HCT116 (cell line): ENCODE measurements around the gene SLC6A13. TPM values are rescaled to one million over a fixed set of nuclear protein-coding genes. Genes with fewer than 3 reads are reported as not detected.

Experiments
- ATAC-seq: fragments of 200-7000 bp; cut with Tn5 transposase; 2 replicates; pipeline ENCODE4 v1.9.1; 2020; ENCODE audit warnings: mild to moderate bottlenecking, moderate library complexity
- BruUV-seq: library from RNA; stranded (reverse); fragments of 400-500 nt; replicated peaks from 2 replicates; lab custom pipeline; 2021; lab: Mats Ljungman, UMichigan
- CTCF ChIA-PET: fragments of 300-600 bp; sonication (Branson Sonifier 250); formaldehyde crosslinking; loops from one replicate; lab custom pipeline; 2021; ENCODE audit warnings: antibody characterized with exemption; lab: Charles Lee
- POLR2A ChIA-PET: fragments of 300-600, 350-600 bp; sonication (Branson Sonifier 250); formaldehyde crosslinking; loops from one replicate; lab custom pipeline; 2021; ENCODE audit warnings: antibody characterized with exemption; lab: Charles Lee
- RAD21 ChIA-PET, 2 experiments: fragments of 300-600 bp; sonication (Branson Sonifier 250); formaldehyde crosslinking; loops; one replicate each; lab custom pipeline; 2023; ENCODE audit warnings: low total read pairs in 2 of 2; ENCODE audit not compliant: uncharacterized antibody in 2 of 2, unreplicated experiment in 2 of 2, low non-redundant PET in 1 of 2; lab: Charles Lee
- DNase-seq: peaks from one replicate; pipeline ENCODE4 v3.0.0-alpha.2; 2010; ENCODE audit warnings: low read depth, low spot score
- H2AFZ ChIP-seq: fragments of 200-600 bp; shearing (Covaris generic), sonication (generic); 2 replicates; pipeline ENCODE4 v1.6.1; 2017; ENCODE audit warnings: low read depth, mixed run types, mixed read lengths, antibody characterized with exemption, low read length; ENCODE audit not compliant: poor library complexity, severe bottlenecking
- H3K27ac ChIP-seq: 2 replicates; pipeline ENCODE4 v1.5.1; 2012; ENCODE audit warnings: low read depth, low read length
- H3K27me3 ChIP-seq: fragments of 200-600 bp; sonication (generic); 2 replicates; pipeline ENCODE4 v1.6.1; 2016; ENCODE audit warnings: mixed run types, low read length, mixed read lengths; ENCODE audit not compliant: insufficient read depth
- H3K36me3 ChIP-seq, 2 experiments: fragments of 200-500 bp in 1 of 2; fragments of 200-600 bp in 1 of 2; sonication (Bioruptor generic) in 1 of 2; sonication (generic) in 1 of 2; 2 replicates each; pipeline versions ENCODE4 v1.5.1 to v1.6.1; 2014 to 2016; ENCODE audit warnings: low read length in 2 of 2, inconsistent platforms in 1 of 2, mixed read lengths in 1 of 2, mixed run types in 1 of 2; ENCODE audit not compliant: insufficient read depth in 2 of 2, control insufficient read depth in 1 of 2
- H3K4me1 ChIP-seq, 2 experiments: fragments of 200-600 bp in 1 of 2; sonication (generic) in 1 of 2; 2 replicates each; pipeline versions ENCODE4 v1.5.1 to v1.6.1; 2012 to 2017; ENCODE audit warnings: low read length in 2 of 2, inconsistent platforms in 1 of 2, mild to moderate bottlenecking in 1 of 2, mixed read lengths in 1 of 2, mixed run types in 1 of 2, moderate library complexity in 1 of 2; ENCODE audit not compliant: insufficient read depth in 2 of 2, control insufficient read depth in 1 of 2
- H3K4me2 ChIP-seq: fragments of 200-600 bp; sonication (generic); 2 replicates; pipeline ENCODE4 v1.6.1; 2017; ENCODE audit warnings: mixed run types, low read length, mixed read lengths
- H3K4me3 ChIP-seq, 2 experiments: fragments of 200-600 bp in 1 of 2; sonication (generic) in 1 of 2; replicated peaks in 1 of 2; 2 replicates each; pipeline ENCODE4 v1.5.1; 2011 to 2016; ENCODE audit warnings: low read length in 2 of 2, control low read depth in 1 of 2, low read depth in 1 of 2, mild to moderate bottlenecking in 1 of 2, mixed read lengths in 1 of 2, mixed run types in 1 of 2
- H3K79me2 ChIP-seq: fragments of 200-600 bp; sonication (generic); 2 replicates; pipeline ENCODE4 v1.6.1; 2017; ENCODE audit warnings: mild to moderate bottlenecking, mixed run types, low read length, moderate library complexity, mixed read lengths; ENCODE audit not compliant: insufficient read depth
- H3K9ac ChIP-seq: fragments of 200-600 bp; sonication (generic); 2 replicates; pipeline ENCODE4 v1.6.1; 2016; ENCODE audit warnings: low read length, mixed read lengths
- H3K9me2 ChIP-seq: fragments of 200-600 bp; sonication (generic), shearing (Covaris generic); 2 replicates; pipeline ENCODE4 v1.6.1; 2017; ENCODE audit warnings: mixed run types, mild to moderate bottlenecking, moderate library complexity; ENCODE audit not compliant: insufficient read depth
- H3K9me3 ChIP-seq, 2 experiments: fragments of 200-500 bp in 1 of 2; fragments of 200-600 bp in 1 of 2; sonication (Bioruptor generic) in 1 of 2; sonication (generic) in 1 of 2; 2 replicates each; pipeline ENCODE4 v1.6.1; 2014 to 2017; ENCODE audit warnings: low read length in 2 of 2, mixed read lengths in 2 of 2, inconsistent platforms in 1 of 2, low read depth in 1 of 2, mild to moderate bottlenecking in 1 of 2, mixed run types in 1 of 2, moderate library complexity in 1 of 2; ENCODE audit not compliant: control insufficient read depth in 1 of 2, insufficient read depth in 1 of 2
- H4K20me1 ChIP-seq: fragments of 200-600 bp; sonication (generic), shearing (Covaris generic); 2 replicates; pipeline ENCODE4 v1.6.1; 2017; ENCODE audit warnings: mixed run types, mild to moderate bottlenecking, moderate library complexity; ENCODE audit not compliant: insufficient read depth
- CBX3 ChIP-seq: IDR thresholded peaks from 2 replicates; pipeline ENCODE4 v1.6.1; 2012; ENCODE audit warnings: low read depth
- CEBPB ChIP-seq: IDR thresholded peaks from 2 replicates; pipeline ENCODE4 v1.6.1; 2012; ENCODE audit warnings: low read depth
- EGR1 ChIP-seq: IDR thresholded peaks from 2 replicates; pipeline ENCODE4 v1.6.1; 2012; ENCODE audit warnings: low read depth
- EZH2 ChIP-seq: fragments of 200-600 bp; sonication (generic); IDR thresholded peaks from 2 replicates; pipeline ENCODE4 v1.6.1; 2017; ENCODE audit warnings: antibody characterized with exemption, mixed run types
- FOSL1 ChIP-seq: IDR thresholded peaks from 2 replicates; pipeline ENCODE4 v1.6.1; 2012; ENCODE audit warnings: low read depth
- POLR2A ChIP-seq: IDR thresholded peaks from 2 replicates; pipeline ENCODE4 v1.7.0; 2011; ENCODE audit warnings: borderline replicate concordance; ENCODE audit not compliant: insufficient read depth, insufficient read length; ENCODE audit errors: extremely low read depth
- RAD21 ChIP-seq: IDR thresholded peaks from 2 replicates; pipeline ENCODE4 v1.6.1; 2012; ENCODE audit warnings: low read depth, mild to moderate bottlenecking
- REST ChIP-seq: IDR thresholded peaks from 2 replicates; pipeline ENCODE4 v1.6.1; 2012; ENCODE audit warnings: low read depth
- SP1 ChIP-seq: IDR thresholded peaks from 2 replicates; pipeline ENCODE4 v1.6.1; 2012; ENCODE audit warnings: low read depth
- ZFX ChIP-seq: fragments of 450-650 bp; IDR thresholded peaks from 2 replicates; pipeline ENCODE4 v1.6.1; 2017
- ZNF274 ChIP-seq: fragments of 200-500 bp; sonication (Bioruptor generic); IDR thresholded peaks from 2 replicates; pipeline ENCODE4 v1.6.1; 2014; ENCODE audit warnings: mild to moderate bottlenecking, low read depth, low read length, inconsistent platforms
- intact Hi-C: fragments of 100-400 bp; cut with micrococcal nuclease; formaldehyde crosslinking; loops from 2 replicates; pipeline ENCODE4 v1.10.0; 2022
- total RNA-seq: library from RNA; stranded (reverse); gene quantifications from one replicate; pipeline ENCODE4 v1.2.1, GENCODE V29; 2021; ENCODE audit not compliant: unreplicated experiment
- TF ChIP-seq, protein P1 (sequence below): IDR thresholded peaks from 2 replicates; pipeline ENCODE4 v1.6.1; 2011; ENCODE audit warnings: mild to moderate bottlenecking, low read length, moderate library complexity; ENCODE audit not compliant: insufficient replicate concordance; ENCODE audit errors: extremely low read depth
- TF ChIP-seq, protein P2 (sequence below), 3 experiments: fragments of 200-600 bp in 1 of 3; sonication (generic) in 1 of 3; IDR thresholded peaks in 2 of 3; conservative IDR thresholded peaks in 1 of 3; 2 replicates each; pipeline ENCODE4 v1.5.1; 2012 to 2017; ENCODE audit warnings: low read depth in 2 of 3, low read length in 2 of 3, antibody characterized with exemption in 1 of 3, borderline replicate concordance in 1 of 3, control low read depth in 1 of 3, mild to moderate bottlenecking in 1 of 3, mixed read lengths in 1 of 3, mixed run types in 1 of 3, moderate library complexity in 1 of 3; ENCODE audit not compliant: insufficient read depth in 1 of 3
- TF ChIP-seq, protein P3 (sequence below): IDR thresholded peaks from 2 replicates; pipeline ENCODE4 v1.6.1; 2012

The SLC6A13 gene
- total RNA-seq, 1 experiment from 2014 or later, result 0.39 TPM

- no peaks in the 10 kb centered on the region for H3K9me3 ChIP-seq
- RAD21 ChIA-PET, result no interaction called here
- CTCF ChIA-PET, result no interaction called here
These were observed 6.4 kb downstream of the SLC6A13 start for GRCh38 chr12:256225-256624.

GRCh38 chr12:254912-255311 is 7.7 kb downstream of the SLC6A13 start:
- H3K4me3 ChIP-seq, result no peak overlapping the region
- CTCF ChIA-PET, result no interaction called here
- no peak for DNase-seq
- RAD21 ChIA-PET, result no interaction called here
- intact Hi-C loops, result no loop called here
- no peaks in the 10 kb centered on the region for H3K79me2 ChIP-seq
- H2AFZ ChIP-seq, result no peak overlapping the region
- no peak overlapping the region for H3K27ac ChIP-seq
- H3K9ac ChIP-seq, result no peak overlapping the region
- no peaks in the 10 kb centered on the region for H3K9me2 ChIP-seq
- peaks cover 6% of the 10 kb centered on the region; the same call in 1 of the 2 replicates for H3K27me3 ChIP-seq
- no peak for ATAC-seq
- H4K20me1 ChIP-seq, result no peaks in the 10 kb centered on the region
- H3K9me3 ChIP-seq, result no peaks in the 10 kb centered on the region
- POLR2A ChIA-PET, result no interaction called here
- BruUV-seq, result no TSS peak
- no peak overlapping the region for H3K4me2 ChIP-seq
- H3K4me1 ChIP-seq, result no peaks in the 10 kb centered on the region
- H3K36me3 ChIP-seq, result no peaks in the 10 kb centered on the region
- TF ChIP-seq REST (no peak), EGR1 (no peak), EZH2 (no peak), ZFX (no peak), ZNF274 (no peak), CEBPB (no peak), FOSL1 (no peak), CBX3 (no peak), POLR2A (no peak), SP1 (no peak)
- TF ChIP-seq, protein P1, sequence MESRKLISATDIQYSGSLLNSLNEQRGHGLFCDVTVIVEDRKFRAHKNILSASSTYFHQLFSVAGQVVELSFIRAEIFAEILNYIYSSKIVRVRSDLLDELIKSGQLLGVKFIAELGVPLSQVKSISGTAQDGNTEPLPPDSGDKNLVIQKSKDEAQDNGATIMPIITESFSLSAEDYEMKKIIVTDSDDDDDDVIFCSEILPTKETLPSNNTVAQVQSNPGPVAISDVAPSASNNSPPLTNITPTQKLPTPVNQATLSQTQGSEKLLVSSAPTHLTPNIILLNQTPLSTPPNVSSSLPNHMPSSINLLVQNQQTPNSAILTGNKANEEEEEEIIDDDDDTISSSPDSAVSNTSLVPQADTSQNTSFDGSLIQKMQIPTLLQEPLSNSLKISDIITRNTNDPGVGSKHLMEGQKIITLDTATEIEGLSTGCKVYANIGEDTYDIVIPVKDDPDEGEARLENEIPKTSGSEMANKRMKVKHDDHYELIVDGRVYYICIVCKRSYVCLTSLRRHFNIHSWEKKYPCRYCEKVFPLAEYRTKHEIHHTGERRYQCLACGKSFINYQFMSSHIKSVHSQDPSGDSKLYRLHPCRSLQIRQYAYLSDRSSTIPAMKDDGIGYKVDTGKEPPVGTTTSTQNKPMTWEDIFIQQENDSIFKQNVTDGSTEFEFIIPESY, result no peak
- TF ChIP-seq, protein P2, sequence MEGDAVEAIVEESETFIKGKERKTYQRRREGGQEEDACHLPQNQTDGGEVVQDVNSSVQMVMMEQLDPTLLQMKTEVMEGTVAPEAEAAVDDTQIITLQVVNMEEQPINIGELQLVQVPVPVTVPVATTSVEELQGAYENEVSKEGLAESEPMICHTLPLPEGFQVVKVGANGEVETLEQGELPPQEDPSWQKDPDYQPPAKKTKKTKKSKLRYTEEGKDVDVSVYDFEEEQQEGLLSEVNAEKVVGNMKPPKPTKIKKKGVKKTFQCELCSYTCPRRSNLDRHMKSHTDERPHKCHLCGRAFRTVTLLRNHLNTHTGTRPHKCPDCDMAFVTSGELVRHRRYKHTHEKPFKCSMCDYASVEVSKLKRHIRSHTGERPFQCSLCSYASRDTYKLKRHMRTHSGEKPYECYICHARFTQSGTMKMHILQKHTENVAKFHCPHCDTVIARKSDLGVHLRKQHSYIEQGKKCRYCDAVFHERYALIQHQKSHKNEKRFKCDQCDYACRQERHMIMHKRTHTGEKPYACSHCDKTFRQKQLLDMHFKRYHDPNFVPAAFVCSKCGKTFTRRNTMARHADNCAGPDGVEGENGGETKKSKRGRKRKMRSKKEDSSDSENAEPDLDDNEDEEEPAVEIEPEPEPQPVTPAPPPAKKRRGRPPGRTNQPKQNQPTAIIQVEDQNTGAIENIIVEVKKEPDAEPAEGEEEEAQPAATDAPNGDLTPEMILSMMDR (IDR thresholded peaks at IDR 0.05 in 2 of 3, conservative IDR thresholded peaks at IDR 0.05 in 1 of 3; ENCODE audit: borderline replicate concordance in 1 of 3, insufficient read depth in 1 of 3, low read depth in 2 of 3, low read length in 2 of 3), result no peak
- TF ChIP-seq, protein P3, sequence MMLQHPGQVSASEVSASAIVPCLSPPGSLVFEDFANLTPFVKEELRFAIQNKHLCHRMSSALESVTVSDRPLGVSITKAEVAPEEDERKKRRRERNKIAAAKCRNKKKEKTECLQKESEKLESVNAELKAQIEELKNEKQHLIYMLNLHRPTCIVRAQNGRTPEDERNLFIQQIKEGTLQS, result no peak

More at GRCh38 chr12:256225-256624, 6.4 kb downstream of the SLC6A13 start:
- no peaks in the 10 kb centered on the region for H3K9me2 ChIP-seq
- H3K79me2 ChIP-seq, result no peaks in the 10 kb centered on the region
- no peaks in the 10 kb centered on the region for H4K20me1 ChIP-seq
- no peak overlapping the region for H3K27ac ChIP-seq
- POLR2A ChIA-PET, result no interaction called here
- H2AFZ ChIP-seq, result no peak overlapping the region
- H3K27me3 ChIP-seq, result peaks cover 6% of the 10 kb centered on the region; the same call in 1 of the 2 replicates
- BruUV-seq, result no TSS peak
- DNase-seq, result no peak
- H3K4me1 ChIP-seq, result no peaks in the 10 kb centered on the region
- no peak overlapping the region for H3K4me2 ChIP-seq
- H3K36me3 ChIP-seq, result no peaks in the 10 kb centered on the region
- H3K4me3 ChIP-seq, result no peak overlapping the region
- no peak for TF ChIP-seq RAD21
- no peak overlapping the region for H3K9ac ChIP-seq
- intact Hi-C loops, result no loop called here
- ATAC-seq, result no peak
